ENCODE data around the gene ELF1. TPM values are rescaled to one million over a fixed set of nuclear protein-coding genes. Genes with fewer than 3 reads are reported as not detected.
"Not testable (repeated sequence)": the region's sequence is repeated elsewhere in the genome, so short reads cannot be mapped to it uniquely, and the experiment has no call there.

The ELF1 gene
- polyA plus RNA-seq, 1 of the 3 experiments (the other 2 are of a cell fraction): 11.1 TPM

DNA sequence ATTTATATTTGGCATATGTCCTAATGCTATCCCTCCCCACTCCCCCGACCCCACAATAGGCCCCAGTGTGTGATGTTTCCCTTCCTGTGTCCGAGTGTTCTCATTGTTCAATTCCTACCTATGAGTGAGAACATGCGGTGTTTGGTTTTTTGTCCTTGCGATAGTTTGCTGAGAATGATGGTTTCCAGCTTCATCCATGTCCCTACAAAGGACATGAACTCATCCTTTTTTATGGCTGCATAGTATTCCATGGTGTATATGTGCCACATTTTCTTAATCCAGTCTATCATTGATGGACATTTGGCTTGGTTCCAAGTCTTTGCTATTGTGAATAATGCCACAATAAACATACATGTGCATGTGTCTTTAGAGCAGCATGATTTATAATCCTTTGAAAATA is 23.3 kb upstream of the ELF1 start:
- DNase-seq; H3K27ac ChIP-seq (ENCODE audit: low read depth in 2 of 2, low read length in 1 of 2); H2AFZ ChIP-seq (ENCODE audit: low read depth); H3K27me3 ChIP-seq (ENCODE audit: insufficient read depth); POLR2A ChIA-PET; H3K4me2 ChIP-seq; H3K4me3 ChIP-seq (ENCODE audit: low read depth in 2 of 2, low read length in 1 of 2); H3K9me2 ChIP-seq; H3K36me3 ChIP-seq (replicated peaks in 1 of 2; ENCODE audit: control insufficient read depth in 1 of 2, insufficient read depth in 2 of 2, low read length in 1 of 2); H3K9me3 ChIP-seq; H3K9ac ChIP-seq; H4K20me1 ChIP-seq (ENCODE audit: insufficient read depth); H3K4me1 ChIP-seq (ENCODE audit: control insufficient read depth in 1 of 2, insufficient read depth in 2 of 2, low read depth in 1 of 2, low read length in 1 of 2): not testable (repeated sequence)
- peaks cover 24% of the 10 kb centered on the region for H3K79me2 ChIP-seq (ENCODE audit: insufficient read depth)
- CTCF ChIA-PET: interaction anchor here (5.0 kb wide), 1 partner anchor 12 kb away, joined by 19 read pairs; no protein-coding TSS in a partner anchor
- 79% methylated on average over 3 of the region's 4 CpGs for WGBS (ENCODE audit: low lambda C conversion rate)
- H3F3A ChIP-seq (replicated peaks; ENCODE audit: insufficient read depth): peaks cover 11% of the 10 kb centered on the region

GRCh38 chr13:41040584-41041334 is 21.6 kb upstream of the ELF1 start:
- Histone ChIP-seq H3K9me3 (no peaks in the 10 kb centered on the region), H3F3A (replicated peaks; ENCODE audit: insufficient read depth) (peaks cover 11% of the 10 kb centered on the region), H2AFZ (ENCODE audit: low read depth) (no peak overlapping the region), H3K9me2 (no peaks in the 10 kb centered on the region), H3K27ac (ENCODE audit: low read depth in 2 of 2, low read length in 1 of 2) (no peak overlapping the region), H3K4me3 (ENCODE audit: low read depth in 2 of 2, low read length in 1 of 2) (no peak overlapping the region), H3K79me2 (ENCODE audit: insufficient read depth) (peaks cover 38% of the 10 kb centered on the region), H3K27me3 (ENCODE audit: insufficient read depth) (no peaks in the 10 kb centered on the region), H3K36me3 (replicated peaks in 1 of 2; ENCODE audit: control insufficient read depth in 1 of 2, insufficient read depth in 2 of 2, low read length in 1 of 2) (peaks cover 0 to 4% of the 10 kb centered on the region in 2 experiments), H3K9ac (no peak overlapping the region), H3K4me1 (ENCODE audit: control insufficient read depth in 1 of 2, insufficient read depth in 2 of 2, low read depth in 1 of 2, low read length in 1 of 2) (no peaks in the 10 kb centered on the region), H3K4me2 (no peak overlapping the region), H4K20me1 (ENCODE audit: insufficient read depth) (peaks cover 4% of the 10 kb centered on the region; the same call in 1 of the 2 replicates)
- TF ChIP-seq FOXM1 (IDR thresholded peaks at IDR 0.05; ENCODE audit: low read depth) (no peak), YY1 (IDR thresholded peaks at IDR 0.05; ENCODE audit: low read depth) (no peak), ELF1 (IDR thresholded peaks at IDR 0.05) (no peak), ZBTB33 (IDR thresholded peaks at IDR 0.05; ENCODE audit: borderline replicate concordance, low read depth) (no peak), MEF2A (IDR thresholded peaks at IDR 0.05; ENCODE audit: borderline replicate concordance, low read depth) (no peak)
- TF ChIP-seq, protein P1, sequence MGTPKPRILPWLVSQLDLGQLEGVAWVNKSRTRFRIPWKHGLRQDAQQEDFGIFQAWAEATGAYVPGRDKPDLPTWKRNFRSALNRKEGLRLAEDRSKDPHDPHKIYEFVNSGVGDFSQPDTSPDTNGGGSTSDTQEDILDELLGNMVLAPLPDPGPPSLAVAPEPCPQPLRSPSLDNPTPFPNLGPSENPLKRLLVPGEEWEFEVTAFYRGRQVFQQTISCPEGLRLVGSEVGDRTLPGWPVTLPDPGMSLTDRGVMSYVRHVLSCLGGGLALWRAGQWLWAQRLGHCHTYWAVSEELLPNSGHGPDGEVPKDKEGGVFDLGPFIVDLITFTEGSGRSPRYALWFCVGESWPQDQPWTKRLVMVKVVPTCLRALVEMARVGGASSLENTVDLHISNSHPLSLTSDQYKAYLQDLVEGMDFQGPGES (IDR thresholded peaks at IDR 0.05; ENCODE audit: low read depth, low read length): no peak
- DNase-seq: no peak
- CTCF ChIA-PET: interaction anchor here (5.0 kb wide), 1 partner anchor 14 kb away, joined by 19 read pairs; no protein-coding TSS in a partner anchor
- WGBS (ENCODE audit: low lambda C conversion rate): 83% methylated on average over 9 of the region's 9 CpGs
- POLR2A ChIA-PET: no interaction called here

DNA sequence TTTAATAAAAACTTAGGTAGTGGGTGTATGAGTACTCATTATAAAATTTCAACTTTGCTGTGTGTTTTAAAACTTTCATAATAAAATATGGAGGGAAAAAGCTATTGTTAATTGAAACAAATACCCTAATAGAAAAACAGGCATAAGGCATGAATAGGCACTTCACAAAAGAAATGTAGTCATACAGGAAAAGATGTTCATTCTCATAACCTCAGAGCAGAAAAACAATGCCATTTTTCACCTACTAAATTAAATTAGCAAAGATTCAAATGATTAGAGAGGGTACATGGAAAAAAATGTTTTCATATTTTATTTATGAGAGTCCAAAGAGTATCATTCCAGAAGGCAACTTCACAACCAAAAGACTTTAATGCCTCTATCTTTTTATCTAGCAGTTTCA is 20.6 kb upstream of the ELF1 start:
- no peak overlapping the region for H3K4me2 ChIP-seq
- ChIA-PET CTCF (interaction anchor here (5.0 kb wide), 1 partner anchor 15 kb away, joined by 19 read pairs; no protein-coding TSS in a partner anchor), POLR2A (no interaction called here)
- H3K36me3 ChIP-seq (replicated peaks in 1 of 2; ENCODE audit: control insufficient read depth in 1 of 2, insufficient read depth in 2 of 2, low read length in 1 of 2): peaks cover 0 to 4% of the 10 kb centered on the region in 2 experiments
- TF ChIP-seq RFX5 (IDR thresholded peaks at IDR 0.05; ENCODE audit: low read length): no peak
- H3K79me2 ChIP-seq (ENCODE audit: insufficient read depth): peaks cover 48% of the 10 kb centered on the region
- H4K20me1 ChIP-seq (ENCODE audit: insufficient read depth): peaks cover 6% of the 10 kb centered on the region
- no peak overlapping the region for H3K4me3 ChIP-seq (ENCODE audit: low read depth in 2 of 2, low read length in 1 of 2)
- no peak for DNase-seq
- peaks cover 11% of the 10 kb centered on the region for H3F3A ChIP-seq (replicated peaks; ENCODE audit: insufficient read depth)
- H3K4me1 ChIP-seq (ENCODE audit: control insufficient read depth in 1 of 2, insufficient read depth in 2 of 2, low read depth in 1 of 2, low read length in 1 of 2): no peaks in the 10 kb centered on the region
- no peak overlapping the region for H3K27ac ChIP-seq (ENCODE audit: low read depth in 2 of 2, low read length in 1 of 2)
- no peak overlapping the region for H3K9ac ChIP-seq
- no peaks in the 10 kb centered on the region for H3K27me3 ChIP-seq (ENCODE audit: insufficient read depth)
- H3K9me2 ChIP-seq: no peaks in the 10 kb centered on the region
- H2AFZ ChIP-seq (ENCODE audit: low read depth): no peak overlapping the region
- H3K9me3 ChIP-seq: no peaks in the 10 kb centered on the region

- peaks cover 60% of the 10 kb centered on the region for H3K79me2 ChIP-seq (ENCODE audit: insufficient read depth)
- WGBS (ENCODE audit: low lambda C conversion rate): 99% methylated on average over 5 of the region's 5 CpGs
Measured at GRCh38 chr13:41036557-41036956, 17.4 kb upstream of the ELF1 start.

More at GRCh38 chr13:41036557-41036956, 17.4 kb upstream of the ELF1 start:
- Histone ChIP-seq H4K20me1 (ENCODE audit: insufficient read depth) (peaks cover 12% of the 10 kb centered on the region), H3F3A (replicated peaks; ENCODE audit: insufficient read depth) (peaks cover 11% of the 10 kb centered on the region)
- H3K9me2 ChIP-seq; H3K4me2 ChIP-seq; H3K4me1 ChIP-seq (ENCODE audit: control insufficient read depth in 1 of 2, insufficient read depth in 2 of 2, low read depth in 1 of 2, low read length in 1 of 2); POLR2A ChIA-PET; H3K9ac ChIP-seq; H3K27ac ChIP-seq (ENCODE audit: low read depth in 2 of 2, low read length in 1 of 2); H3K27me3 ChIP-seq (ENCODE audit: insufficient read depth); H3K9me3 ChIP-seq; H3K36me3 ChIP-seq (replicated peaks in 1 of 2; ENCODE audit: control insufficient read depth in 1 of 2, insufficient read depth in 2 of 2, low read length in 1 of 2); CTCF ChIA-PET; H3K4me3 ChIP-seq (ENCODE audit: low read depth in 2 of 2, low read length in 1 of 2); DNase-seq; H2AFZ ChIP-seq (ENCODE audit: low read depth): not testable (repeated sequence)

Measured in SK-N-SH (cell line).